Measurements from ENCODE around the gene FAM24A.
"Not testable (repeated sequence)": the region's sequence is repeated elsewhere in the genome, so short reads cannot be mapped to it uniquely, and the experiment has no call there.

FAM24A gene

GRCh38 chr10:122884166-122884565 lies 26.2 kb upstream of the FAM24A start:
- DNase-seq (ENCODE audit: low read depth), result no peak
- no peak overlapping the region for H3K4me3 ChIP-seq (ENCODE audit: low read depth, low read length)
- TF ChIP-seq CTCF (IDR thresholded peaks at IDR 0.05; ENCODE audit: control insufficient read depth, extremely low read depth, insufficient read depth), result no peak

- DNase-seq (ENCODE audit: low read depth), result no peak
- no peak overlapping the region for H3K4me3 ChIP-seq (ENCODE audit: low read depth, low read length)
- no peak for TF ChIP-seq CTCF (IDR thresholded peaks at IDR 0.05; ENCODE audit: control insufficient read depth, extremely low read depth, insufficient read depth)
Measured at GRCh38 chr10:122894261-122894944, 16.0 kb upstream of the FAM24A start.

GRCh38 chr10:122903861-122904260 lies 6.5 kb upstream of the FAM24A start:
- not testable (repeated sequence) for H3K4me3 ChIP-seq (ENCODE audit: low read depth, low read length); DNase-seq (ENCODE audit: low read depth)

GRCh38 chr10:122911889-122912484 lies 1.6 kb downstream of the FAM24A start:
- H3K4me3 ChIP-seq (ENCODE audit: low read depth, low read length), result no peak overlapping the region
- TF ChIP-seq CTCF (IDR thresholded peaks at IDR 0.05; ENCODE audit: control insufficient read depth, extremely low read depth, insufficient read depth), result no peak
- DNase-seq (ENCODE audit: low read depth), result no peak

GRCh38 chr10:122915700-122916099 lies 5.3 kb downstream of the FAM24A start:
- DNase-seq (ENCODE audit: low read depth), result no peak

GRCh38 chr10:122930140-122930539 lies 19.7 kb downstream of the FAM24A start:
- no peak for DNase-seq (ENCODE audit: low read depth)

More at GRCh38 chr10:122915700-122916099, 5.3 kb downstream of the FAM24A start:
- H3K4me3 ChIP-seq (ENCODE audit: low read depth, low read length), result no peak overlapping the region
- no peak for TF ChIP-seq CTCF (IDR thresholded peaks at IDR 0.05; ENCODE audit: control insufficient read depth, extremely low read depth, insufficient read depth)

More at GRCh38 chr10:122930140-122930539, 19.7 kb downstream of the FAM24A start:
- no peak for TF ChIP-seq CTCF (IDR thresholded peaks at IDR 0.05; ENCODE audit: control insufficient read depth, extremely low read depth, insufficient read depth)
- no peak overlapping the region for H3K4me3 ChIP-seq (ENCODE audit: low read depth, low read length)
